Adrenal gland (tissue), 5 donors: ENCODE data around the gene C3orf20.

Experiments
- CTCF ChIP-seq, 6 experiments: fragments of 450-650 bp in 4 of 6; fragments of 200-600 bp in 2 of 6; sonication (generic) in 1 of 6; IDR thresholded peaks; 1 replicate in 5 of 6; 2 replicates in 1 of 6; pipeline versions ENCODE4 v1.5.1 to v1.8.0; 2016 to 2021; ENCODE audit warnings: antibody characterized with exemption in 6 of 6, mild to moderate bottlenecking in 2 of 6, moderate library complexity in 1 of 6
- POLR2A ChIP-seq, 2 donors: fragments of 450-650 bp; IDR thresholded peaks; one replicate each; pipeline ENCODE4 v1.6.1; 2017; ENCODE audit warnings: antibody characterized with exemption in 2 of 2, mild to moderate bottlenecking in 2 of 2, moderate library complexity in 1 of 2
- donor health status: DM: no; HTN: no; CAD: no.

- no peak for TF ChIP-seq CTCF (IDR thresholded peaks at IDR 0.05)
- TF ChIP-seq POLR2A (IDR thresholded peaks at IDR 0.05) = no peak
These were observed 133.1 kb downstream of the C3orf20 start for GRCh38 chr3:14808025-14808424.
